Stimulated activated CD4-positive, alpha-beta T cell treated with anti-CD3 and anti-CD28 coated beads, Interleukin-12 subunit alpha, Interleukin-12 subunit beta, amount 100 ng/mL, for 4 hours (primary cell): ENCODE measurements around the gene DCTD.
"Not testable (repeated sequence)": the region's sequence is repeated elsewhere in the genome, so short reads cannot be mapped to it uniquely, and the experiment has no call there.

Experiments used
- DNase-seq: peaks from one replicate; pipeline ENCODE4 v3.0.0-alpha.2; 2020

The DCTD gene

DNA sequence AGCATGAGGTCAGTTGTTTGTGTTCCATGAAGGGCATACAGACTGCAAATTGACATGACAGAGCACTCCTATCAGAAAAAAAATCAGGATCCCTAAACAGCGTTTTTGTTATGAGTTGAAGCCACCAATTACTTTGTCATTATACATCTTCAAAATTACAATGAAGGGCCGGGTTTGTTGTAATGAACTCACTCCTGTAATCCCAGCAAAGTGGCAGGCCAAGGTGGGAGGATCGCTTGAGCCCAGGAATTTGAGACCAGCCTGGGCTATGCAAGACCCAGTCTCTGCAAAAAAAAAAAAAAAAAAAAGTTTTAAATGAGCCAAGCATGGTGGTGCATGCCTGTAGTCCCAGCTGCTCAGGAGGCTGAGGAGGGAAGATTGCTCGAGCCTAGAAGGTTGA, 3.5 kb upstream of the DCTD start:
- no peak for DNase-seq

DNA sequence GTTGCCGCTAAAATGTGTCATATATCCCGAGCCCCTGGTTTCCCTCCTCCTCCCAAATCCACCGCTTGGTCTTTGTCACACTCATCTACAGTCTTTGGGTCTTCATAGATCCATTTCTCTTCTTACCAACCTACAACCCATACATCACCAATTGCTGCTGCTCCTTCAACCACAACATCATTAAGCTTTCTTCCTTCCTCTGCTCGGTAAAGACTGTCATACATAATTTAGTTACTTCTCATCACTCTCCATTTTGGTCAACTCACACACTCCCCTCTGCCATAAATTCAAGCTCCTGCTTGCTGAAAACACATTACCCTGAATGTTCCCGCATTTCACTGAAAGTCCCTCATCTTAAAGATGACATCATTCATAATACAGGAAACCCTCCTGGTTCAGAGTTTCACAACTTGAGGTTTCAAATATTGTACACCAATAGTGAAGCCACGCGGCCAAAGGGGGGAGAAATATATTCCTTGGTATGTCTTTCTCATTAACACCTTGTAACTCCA, 1.7 kb upstream of the DCTD start:
- DNase-seq: no peak

GRCh38 chr4:182918044-182918607, 940 bp upstream of the DCTD start:
- DNase-seq: no peak

DNA sequence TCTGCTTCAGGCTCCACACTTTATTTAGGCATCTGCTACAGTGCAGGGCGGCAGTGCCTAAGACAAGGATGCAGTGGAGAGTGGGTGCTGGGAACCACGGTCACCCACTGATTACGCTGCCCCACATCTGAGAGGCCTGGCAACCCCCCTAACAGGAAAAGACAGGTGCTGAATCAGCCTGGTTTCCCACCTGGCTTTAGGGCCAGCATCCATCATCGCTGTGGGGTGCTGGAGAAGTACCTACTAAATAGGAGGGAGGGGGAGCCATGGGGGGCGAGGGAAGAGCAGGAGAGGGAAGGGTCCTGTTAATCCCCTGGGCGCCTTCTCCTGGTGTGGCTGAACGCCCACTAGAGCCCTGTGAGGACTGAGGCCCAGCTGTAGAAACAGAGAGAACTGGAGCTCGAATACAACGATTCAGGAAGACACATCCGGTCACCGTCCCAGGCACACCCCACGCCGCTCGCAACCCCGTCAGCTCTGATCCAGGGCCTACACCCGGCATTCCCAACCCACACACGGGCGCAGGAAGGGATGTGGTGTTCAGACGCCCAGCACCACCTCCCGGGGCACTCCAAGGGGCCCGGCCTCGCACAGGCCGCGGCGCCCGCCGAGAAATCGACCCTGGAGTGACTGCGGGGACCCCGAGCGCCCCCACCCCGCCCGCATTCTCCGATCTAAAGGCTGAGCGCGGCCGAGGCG, 554 bp downstream of the DCTD start:
- peak; percentile 36 for DNase-seq

- DNase-seq: no peak
Observed at GRCh38 chr4:182914357-182914756, 2.8 kb downstream of the DCTD start.

GRCh38 chr4:182913621-182914020, 3.6 kb downstream of the DCTD start:
- no peak for DNase-seq

GRCh38 chr4:182913036-182913435, 4.2 kb downstream of the DCTD start:
- DNase-seq: no peak

GRCh38 chr4:182908124-182908523, 9.1 kb downstream of the DCTD start:
- DNase-seq: no peak

- DNase-seq: no peak
Observed at GRCh38 chr4:182907396-182907795, 9.8 kb downstream of the DCTD start.

- no peak for DNase-seq
Observed at GRCh38 chr4:182906786-182907185, 10.4 kb downstream of the DCTD start.

GRCh38 chr4:182905038-182905437, 12.1 kb downstream of the DCTD start:
- DNase-seq: no peak

DNA sequence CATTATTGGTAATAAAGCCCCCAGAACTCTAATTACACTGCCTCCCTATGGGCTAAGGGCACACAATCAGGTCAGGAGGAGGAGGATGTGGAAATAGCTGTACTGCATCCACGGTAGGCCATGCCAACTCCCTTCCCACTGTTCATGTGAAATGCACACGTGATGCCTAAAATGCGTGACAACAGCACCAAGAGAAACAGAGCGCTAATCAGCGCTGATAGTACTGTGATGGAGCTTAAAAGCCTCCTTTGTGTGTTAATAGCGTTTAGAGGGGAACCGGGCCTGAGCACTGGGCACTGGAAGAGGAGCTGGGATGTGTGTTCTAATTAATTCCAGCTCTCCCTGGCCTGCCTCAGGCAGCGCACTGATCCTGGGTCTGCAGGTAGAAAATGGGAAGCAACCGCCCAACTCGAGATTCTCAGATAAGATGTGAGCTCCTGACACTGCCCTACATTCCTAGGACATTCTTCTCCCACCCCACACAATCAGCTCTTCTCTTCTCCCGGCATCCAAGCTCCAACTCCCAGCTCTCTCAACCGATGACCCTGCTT, 12.9 kb downstream of the DCTD start:
- no peak for DNase-seq

DNA sequence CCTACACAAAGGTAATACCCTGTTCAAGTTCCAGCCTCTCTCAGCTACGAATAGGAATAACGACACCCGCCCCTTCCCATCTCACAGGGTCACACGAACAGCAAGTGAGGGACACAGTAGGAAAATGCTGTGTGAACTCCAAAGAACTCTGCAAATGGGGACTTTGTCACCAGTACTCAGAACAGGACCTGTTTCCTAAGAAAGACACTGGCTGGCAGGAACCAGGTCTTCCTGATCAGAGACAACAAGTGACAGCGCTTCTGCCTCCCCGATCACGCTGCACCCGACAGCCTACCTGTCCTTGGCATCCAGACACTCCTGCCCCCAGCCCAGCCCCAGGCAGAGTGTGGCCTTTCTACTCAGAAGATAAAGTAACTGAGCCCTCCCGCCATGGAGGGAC, 14.2 kb downstream of the DCTD start:
- no peak for DNase-seq

- DNase-seq: no peak
Observed at GRCh38 chr4:182901337-182901736, 15.8 kb downstream of the DCTD start.

DNA sequence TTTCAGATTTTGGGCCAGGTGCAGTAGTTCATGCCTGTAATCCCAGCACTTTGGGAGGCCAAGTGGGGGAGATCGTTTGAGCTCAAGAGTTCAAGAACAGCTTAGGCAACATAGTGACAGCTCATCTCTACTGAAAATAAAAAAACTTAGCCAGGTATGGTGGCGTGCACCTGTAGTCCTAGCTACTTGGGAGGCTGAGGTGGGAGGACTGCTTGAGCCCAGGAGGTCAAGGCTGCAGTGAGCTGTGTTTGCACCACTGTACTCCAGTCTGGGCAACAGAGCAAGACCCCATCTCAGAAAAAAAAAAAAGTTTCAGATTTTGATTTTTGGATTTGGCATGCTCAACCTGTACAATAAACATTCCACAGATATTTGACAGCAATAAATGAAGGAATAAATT, 17.2 kb downstream of the DCTD start:
- not testable (repeated sequence) for DNase-seq

GRCh38 chr4:182898479-182898799, 18.7 kb downstream of the DCTD start:
- DNase-seq: no peak

DNA sequence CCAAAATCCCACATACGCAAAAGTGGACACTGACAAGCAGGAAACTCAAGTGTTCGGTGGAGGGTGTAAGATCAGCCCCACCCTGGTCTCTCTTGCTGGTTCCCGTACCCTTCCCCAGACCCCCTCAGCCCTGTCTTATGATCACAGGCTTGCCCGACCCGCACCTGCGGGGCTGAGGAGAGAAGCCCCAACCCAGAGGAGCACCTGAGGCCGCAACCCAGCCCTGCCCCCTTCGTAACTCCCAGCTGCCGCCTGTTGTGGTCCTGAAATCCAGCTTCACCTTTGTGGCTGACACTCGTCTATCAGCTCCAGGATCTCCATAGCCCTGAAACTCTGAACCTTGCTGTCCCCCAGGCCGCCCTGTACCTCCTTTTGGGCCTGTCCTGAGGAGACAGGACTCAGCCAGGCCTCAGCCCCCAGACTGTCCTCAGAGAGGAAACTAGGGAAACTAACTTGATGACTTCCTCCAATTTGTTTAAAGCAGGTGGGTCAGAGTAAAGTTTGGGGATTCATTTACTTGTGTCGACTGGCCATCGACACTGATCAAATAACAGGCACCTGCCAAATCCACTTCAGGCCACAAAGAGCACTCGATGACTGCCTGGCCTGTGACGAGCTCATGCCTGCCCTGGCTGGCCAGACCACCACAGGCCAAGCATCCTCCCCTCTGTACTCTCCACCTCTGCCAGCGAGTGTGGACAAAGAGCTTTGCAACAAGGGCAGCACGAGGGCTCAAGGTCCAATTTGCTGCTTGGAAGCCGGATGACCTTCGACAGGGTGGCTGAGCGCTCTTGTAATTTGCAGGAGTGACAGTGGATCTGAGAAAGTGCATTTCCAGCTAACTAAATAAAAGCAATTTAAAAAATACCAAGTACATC, 19.3 kb downstream of the DCTD start:
- DNase-seq: no peak

GRCh38 chr4:182896421-182896820, 20.8 kb downstream of the DCTD start:
- DNase-seq: no peak

DNA sequence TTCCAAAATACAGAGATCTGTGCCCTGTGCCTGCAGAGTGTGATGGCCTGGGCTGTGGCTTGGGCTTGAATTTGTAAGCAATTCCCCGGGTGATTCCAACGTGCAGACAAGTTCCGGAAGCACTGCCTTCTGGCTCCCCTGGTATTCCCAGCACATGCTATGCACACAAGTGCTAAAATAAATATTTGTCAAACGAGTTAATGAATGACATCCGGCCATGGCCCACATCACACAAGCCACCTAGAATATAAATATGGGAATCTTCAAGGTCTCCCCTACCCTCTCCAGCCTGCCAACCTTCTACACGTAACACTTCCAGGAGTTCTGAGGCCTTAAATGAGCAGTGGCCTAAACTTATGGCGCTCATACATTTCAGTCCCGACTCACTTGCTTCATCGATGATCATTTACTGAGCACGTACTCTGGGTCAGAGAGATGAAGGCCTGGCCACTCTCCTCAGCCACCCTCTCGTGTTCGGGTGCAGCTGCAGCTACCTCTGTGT, 21.3 kb downstream of the DCTD start:
- DNase-seq: no peak

DNA sequence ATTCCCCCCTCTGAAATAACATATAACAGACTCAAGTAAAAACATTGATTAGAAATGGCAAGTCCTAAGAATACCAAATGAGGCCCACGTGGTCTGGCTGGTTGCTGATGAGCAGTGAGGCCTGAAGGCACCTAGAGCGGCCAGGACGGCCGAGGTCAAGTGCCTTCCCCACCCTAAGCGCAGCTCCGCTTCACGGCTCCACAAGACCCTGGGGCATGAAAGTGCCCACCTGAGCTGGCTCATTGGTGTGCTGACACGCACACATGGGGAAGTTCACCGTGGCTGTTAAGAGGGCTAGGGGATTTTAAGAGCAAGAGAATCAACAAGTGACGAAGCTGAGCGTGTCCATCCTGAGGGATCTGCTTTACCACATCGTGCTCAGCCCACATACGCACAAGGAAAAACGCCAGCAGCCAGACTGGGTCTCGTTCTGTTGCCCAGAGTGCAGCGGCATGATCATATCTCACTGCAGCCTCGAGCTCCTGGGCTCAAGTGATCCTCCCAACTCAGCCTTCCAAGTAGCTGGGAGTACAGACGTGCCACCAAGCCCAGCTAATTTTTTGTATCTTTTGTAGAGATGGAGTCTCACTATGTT, 22.4 kb downstream of the DCTD start:
- no peak for DNase-seq

- DNase-seq: no peak
Observed at GRCh38 chr4:182893474-182894080, 23.6 kb downstream of the DCTD start.

DNA sequence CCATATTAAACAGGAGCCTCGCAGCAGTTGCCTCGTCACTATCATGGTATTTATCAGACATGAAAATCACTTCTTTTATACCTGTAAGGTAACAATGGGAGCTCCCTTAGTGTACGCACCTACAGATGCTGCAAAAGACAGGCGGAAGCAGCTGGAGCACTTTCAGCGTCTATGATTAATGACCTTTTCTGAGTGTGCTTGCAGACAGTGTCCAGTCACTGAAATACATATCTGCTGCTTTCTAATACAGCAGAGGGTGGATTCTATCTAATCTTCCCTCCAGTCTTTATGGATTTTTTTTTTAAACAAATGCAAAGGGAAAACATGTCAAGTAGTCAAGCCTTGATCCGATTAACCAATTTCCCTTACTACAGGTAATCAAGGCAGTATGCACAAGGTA, 24.1 kb downstream of the DCTD start:
- DNase-seq: no peak

DNA sequence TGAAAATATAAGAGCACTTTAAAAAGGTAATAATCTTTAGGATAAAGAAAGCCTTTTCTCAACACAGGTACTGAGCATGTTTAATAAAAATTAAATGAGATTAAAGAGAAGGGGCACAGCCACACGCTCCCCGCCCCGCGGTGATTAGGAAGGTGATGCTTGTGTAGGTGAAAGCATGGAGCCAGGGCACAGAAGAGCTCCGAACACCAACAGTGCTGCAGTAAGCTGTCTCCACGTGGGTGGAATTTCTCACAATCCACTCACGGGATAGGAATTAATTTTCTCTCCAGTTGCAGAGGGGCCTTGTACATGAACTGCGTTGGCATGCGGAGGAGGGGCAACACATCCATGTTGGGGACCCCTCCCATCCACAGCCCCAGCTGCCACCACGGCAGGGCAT, 27.0 kb downstream of the DCTD start:
- DNase-seq: no peak
